ENCODE data around the gene LHFPL6.

- TF ChIP-seq CTCF (IDR thresholded peaks at IDR 0.05; ENCODE audit: insufficient read depth, low read depth, low read length) (no peak), EZH2 (IDR thresholded peaks at IDR 0.05; ENCODE audit: insufficient read depth, low read length) (no peak)
Observed at GRCh38 chr13:39468306-39468705, 134.7 kb downstream of the LHFPL6 start.

Measured in astrocyte (in vitro differentiated cells and primary cell).